Prostate gland (tissue), 2 donors: Measurements from ENCODE around the gene APBB1. TPM values are rescaled to one million over a fixed set of nuclear protein-coding genes. Genes with fewer than 3 reads are reported as not detected.
"Not testable (repeated sequence)": the region's sequence is repeated elsewhere in the genome, so short reads cannot be mapped to it uniquely, and the experiment has no call there.

Source experiments
- DNase-seq: peaks from one replicate; pipeline ENCODE4 v3.0.0-alpha.2; 2019; ENCODE audit warnings: low spot score
- H3K27ac ChIP-seq, 2 donors: fragments of 200-600 bp; sonication (generic); 2 replicates each; pipeline ENCODE4 v1.5.1; 2017 to 2019
- H3K27me3 ChIP-seq: fragments of 200-600 bp; sonication (generic); replicated peaks from 2 replicates; pipeline ENCODE4 v1.5.1; 2019; ENCODE audit not compliant: insufficient read depth
- H3K36me3 ChIP-seq, 2 donors: fragments of 200-600 bp; sonication (generic); 1 replicate in 1 of 2; 2 replicates in 1 of 2; pipeline versions ENCODE4 v1.5.1 to v1.8.1; 2017 to 2019
- H3K4me1 ChIP-seq: fragments of 200-600 bp; sonication (generic); replicated peaks from 2 replicates; pipeline ENCODE4 v1.5.1; 2019
- H3K4me3 ChIP-seq, 2 donors: fragments of 200-600 bp; sonication (generic); 2 replicates each; pipeline ENCODE4 v1.5.1; 2017 to 2019
- H3K9me3 ChIP-seq: fragments of 200-600 bp; sonication (generic); 2 replicates; pipeline ENCODE4 v1.5.1; 2017
- POLR2A ChIP-seq: fragments of 450-650 bp; IDR thresholded peaks from one replicate; pipeline ENCODE4 v1.6.1; 2016; ENCODE audit warnings: antibody characterized with exemption, mild to moderate bottlenecking
- POLR2AphosphoS5 ChIP-seq: sonication (generic); formaldehyde crosslinking; IDR thresholded peaks from one replicate; pipeline ENCODE4 v1.6.1; 2017; ENCODE audit warnings: antibody characterized with exemption
- WGBS: methylation state at CpG from one replicate; pipeline ENCODE4 v1.1.5; 2018; 5-methylcytosine and 5-hydroxymethylcytosine counted together
- intact Hi-C: fragments of 100-400 bp; cut with DNase I; formaldehyde crosslinking; loops from one replicate; pipeline ENCODE4 v1.14.2; 2022
- total RNA-seq, 2 donors: library from RNA; depleted of rRNA; stranded (reverse); fragments of >200 nt; gene quantifications; one replicate each; pipeline ENCODE4 v1.1.0, GENCODE V29; 2016
- TF ChIP-seq, protein P1 (sequence below), 4 experiments: fragments of 200-600 bp in 2 of 4; fragments of 450-650 bp in 2 of 4; sonication (generic) in 2 of 4; IDR thresholded peaks; 1 replicate in 3 of 4; 2 replicates in 1 of 4; pipeline ENCODE4 v1.5.1; 2016 to 2019; ENCODE audit warnings: antibody characterized with exemption in 4 of 4, mild to moderate bottlenecking in 2 of 4, moderate library complexity in 2 of 4

The APBB1 gene
- total RNA-seq, 2 donors from 2014 or later = 35.4 to 65.5 TPM

DNA sequence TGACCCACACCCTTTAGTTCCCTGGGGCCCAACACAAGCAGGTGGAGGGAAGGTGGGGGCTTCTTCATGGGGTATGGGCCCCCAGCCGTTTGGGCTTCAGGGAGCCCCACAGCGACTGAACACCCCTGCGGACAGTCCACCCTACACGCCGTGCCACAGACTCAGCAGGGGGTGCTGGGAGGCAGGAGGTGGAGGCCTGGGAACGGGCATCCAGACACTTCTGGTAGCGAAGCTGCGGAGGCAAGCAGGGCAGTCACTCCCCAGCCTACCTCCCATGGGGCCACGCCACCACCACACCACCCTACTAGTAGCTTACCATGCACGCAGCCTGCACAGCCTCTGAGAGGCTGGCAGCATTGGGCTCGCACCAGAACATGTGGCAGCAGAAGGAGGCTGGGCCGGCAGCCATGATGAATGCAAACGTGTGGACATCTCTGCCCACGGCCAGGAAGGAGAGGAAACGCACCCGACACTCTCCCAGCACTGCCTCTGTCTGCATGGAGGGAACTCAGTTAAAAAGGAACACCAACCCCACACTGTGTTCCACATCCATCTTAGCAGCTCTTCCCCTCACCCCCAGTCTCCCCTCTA is 23.3 kb downstream of the APBB1 start:
- Histone ChIP-seq H3K9me3 (no peaks in the 10 kb centered on the region), H3K36me3 (no peaks in the 10 kb centered on the region), H3K27ac (no peak overlapping the region), H3K4me3 (no peak overlapping the region), H3K4me1 (no peaks in the 10 kb centered on the region), H3K27me3 (no peaks in the 10 kb centered on the region)
- DNase-seq = no peak
- WGBS = 80% methylated on average over 16 of the region's 16 CpGs
- TF ChIP-seq, protein P1, sequence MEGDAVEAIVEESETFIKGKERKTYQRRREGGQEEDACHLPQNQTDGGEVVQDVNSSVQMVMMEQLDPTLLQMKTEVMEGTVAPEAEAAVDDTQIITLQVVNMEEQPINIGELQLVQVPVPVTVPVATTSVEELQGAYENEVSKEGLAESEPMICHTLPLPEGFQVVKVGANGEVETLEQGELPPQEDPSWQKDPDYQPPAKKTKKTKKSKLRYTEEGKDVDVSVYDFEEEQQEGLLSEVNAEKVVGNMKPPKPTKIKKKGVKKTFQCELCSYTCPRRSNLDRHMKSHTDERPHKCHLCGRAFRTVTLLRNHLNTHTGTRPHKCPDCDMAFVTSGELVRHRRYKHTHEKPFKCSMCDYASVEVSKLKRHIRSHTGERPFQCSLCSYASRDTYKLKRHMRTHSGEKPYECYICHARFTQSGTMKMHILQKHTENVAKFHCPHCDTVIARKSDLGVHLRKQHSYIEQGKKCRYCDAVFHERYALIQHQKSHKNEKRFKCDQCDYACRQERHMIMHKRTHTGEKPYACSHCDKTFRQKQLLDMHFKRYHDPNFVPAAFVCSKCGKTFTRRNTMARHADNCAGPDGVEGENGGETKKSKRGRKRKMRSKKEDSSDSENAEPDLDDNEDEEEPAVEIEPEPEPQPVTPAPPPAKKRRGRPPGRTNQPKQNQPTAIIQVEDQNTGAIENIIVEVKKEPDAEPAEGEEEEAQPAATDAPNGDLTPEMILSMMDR (IDR thresholded peaks at IDR 0.05) = no peak
- TF ChIP-seq POLR2A = no peak
- TF ChIP-seq POLR2AphosphoS5 = no peak
- intact Hi-C loops = no loop called here

- no peaks in the 10 kb centered on the region for H3K4me1 ChIP-seq
- intact Hi-C loops = no loop called here
- H3K9me3 ChIP-seq = no peaks in the 10 kb centered on the region
- TF ChIP-seq POLR2A = no peak
- TF ChIP-seq, protein P1 (IDR thresholded peaks at IDR 0.05) = no peak
- TF ChIP-seq POLR2AphosphoS5 = no peak
- H3K27ac ChIP-seq = no peak overlapping the region
- no peak for DNase-seq
- H3K27me3 ChIP-seq = no peaks in the 10 kb centered on the region
- WGBS = 80% methylated on average over 16 of the region's 16 CpGs
- no peaks in the 10 kb centered on the region for H3K36me3 ChIP-seq
- H3K4me3 ChIP-seq = no peak overlapping the region
These were observed 24.8 kb downstream of the APBB1 start for GRCh38 chr11:6393989-6394670.

GRCh38 chr11:6392251-6392650 is 26.6 kb downstream of the APBB1 start:
- H3K9me3 ChIP-seq, H3K4me1 ChIP-seq, H3K27ac ChIP-seq, H3K4me3 ChIP-seq, DNase-seq, intact Hi-C loops, H3K36me3 ChIP-seq, H3K27me3 ChIP-seq: not testable (repeated sequence)
- WGBS = 95% methylated on average over 4 of the region's 4 CpGs

DNA sequence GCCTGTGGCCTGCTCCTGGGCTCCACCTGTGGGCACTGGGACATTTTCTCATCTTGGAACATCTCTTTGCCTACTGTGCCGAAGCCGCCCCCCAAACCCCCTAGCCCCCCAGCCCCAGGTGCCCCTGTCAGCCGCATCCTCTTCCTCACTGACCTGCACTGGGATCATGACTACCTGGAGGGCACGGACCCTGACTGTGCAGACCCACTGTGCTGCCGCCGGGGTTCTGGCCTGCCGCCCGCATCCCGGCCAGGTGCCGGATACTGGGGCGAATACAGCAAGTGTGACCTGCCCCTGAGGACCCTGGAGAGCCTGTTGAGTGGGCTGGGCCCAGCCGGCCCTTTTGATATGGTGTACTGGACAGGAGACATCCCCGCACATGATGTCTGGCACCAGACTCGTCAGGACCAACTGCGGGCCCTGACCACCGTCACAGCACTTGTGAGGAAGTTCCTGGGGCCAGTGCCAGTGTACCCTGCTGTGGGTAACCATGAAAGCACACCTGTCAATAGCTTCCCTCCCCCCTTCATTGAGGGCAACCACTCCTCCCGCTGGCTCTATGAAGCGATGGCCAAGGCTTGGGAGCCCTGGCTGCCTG is 27.3 kb downstream of the APBB1 start:
- Histone ChIP-seq H3K27ac (no peak overlapping the region), H3K36me3 (no peaks in the 10 kb centered on the region), H3K27me3 (no peaks in the 10 kb centered on the region), H3K9me3 (no peaks in the 10 kb centered on the region), H3K4me1 (no peaks in the 10 kb centered on the region), H3K4me3 (no peak overlapping the region)
- intact Hi-C loops = no loop called here
- DNase-seq = no peak
- TF ChIP-seq, protein P1 (IDR thresholded peaks at IDR 0.05) = no peak
- TF ChIP-seq POLR2AphosphoS5 = no peak
- TF ChIP-seq POLR2A = no peak
- 95% methylated on average over 18 of the region's 18 CpGs for WGBS

GRCh38 chr11:6390718-6391469 is 28.0 kb downstream of the APBB1 start:
- Histone ChIP-seq H3K9me3 (no peaks in the 10 kb centered on the region), H3K4me1 (no peaks in the 10 kb centered on the region), H3K4me3 (peak overlapping the region; percentile 66 to 85), H3K27ac (peak overlapping the region; percentile 82 to 92), H3K36me3 (no peaks in the 10 kb centered on the region), H3K27me3 (no peaks in the 10 kb centered on the region)
- WGBS = 33% methylated on average over 19 of the region's 19 CpGs
- no peak for TF ChIP-seq POLR2A
- TF ChIP-seq, protein P1 (IDR thresholded peaks at IDR 0.05) = no peak
- TF ChIP-seq POLR2AphosphoS5 = no peak
- DNase-seq = no peak
- intact Hi-C loops = no loop called here
